Caco-2 (cell line): ENCODE data around the gene BRSK2. TPM values are rescaled to one million over a fixed set of nuclear protein-coding genes. Genes with fewer than 3 reads are reported as not detected.

Source experiments
- BruUV-seq: library from RNA; stranded (reverse); fragments of 400-500 nt; replicated peaks from 2 replicates; lab custom pipeline; 2021; lab: Mats Ljungman, UMichigan
- CTCF ChIA-PET: fragments of 300-600 bp; sonication (Branson Sonifier 250); formaldehyde crosslinking; loops from one replicate; lab custom pipeline; 2022; ENCODE audit warnings: antibody characterized with exemption; lab: Charles Lee
- POLR2A ChIA-PET: fragments of 300-600 bp; sonication (Branson Sonifier 250); formaldehyde crosslinking; loops from one replicate; lab custom pipeline; 2022; ENCODE audit warnings: antibody characterized with exemption; lab: Charles Lee
- DNase-seq, 2 experiments: peaks; one replicate each; pipeline versions ENCODE4 v3.0.0 to v3.0.0-alpha.2; 2020 to 2022
- H3K27me3 ChIP-seq: replicated peaks from 2 replicates; pipeline ENCODE4 v1.6.0; 2011; ENCODE audit warnings: low read length; ENCODE audit not compliant: control insufficient read depth, insufficient read depth
- H3K36me3 ChIP-seq: 2 replicates; pipeline ENCODE4 v1.5.1; 2011; ENCODE audit warnings: low read length; ENCODE audit not compliant: control insufficient read depth, insufficient read depth
- H3K4me1 ChIP-seq: fragments of 250-450 bp; sonication (Bioruptor Pico); 2 replicates; pipeline ENCODE4 v1.5.1; 2020; ENCODE audit warnings: mild to moderate bottlenecking
- H3K4me3 ChIP-seq: 2 replicates; pipeline ENCODE4 v1.5.1; 2011; ENCODE audit warnings: low read depth, mild to moderate bottlenecking, control low read depth, low read length
- H3K9me3 ChIP-seq: fragments of 250-450 bp; sonication (Bioruptor Pico); 2 replicates; pipeline ENCODE4 v1.5.1; 2020; ENCODE audit warnings: mild to moderate bottlenecking, moderate library complexity
- H3K27ac Mint-ChIP-seq: one replicate; pipeline ENCODE4 v1.8.0; 2022; ENCODE audit warnings: mixed read lengths; ENCODE audit not compliant: unreplicated experiment
- H3K27me3 Mint-ChIP-seq: one replicate; pipeline ENCODE4 v1.8.0; 2022; ENCODE audit warnings: mixed read lengths; ENCODE audit not compliant: insufficient read depth, unreplicated experiment
- H3K36me3 Mint-ChIP-seq: one replicate; pipeline ENCODE4 v1.8.0; 2022; ENCODE audit warnings: mild to moderate bottlenecking, mixed read lengths; ENCODE audit not compliant: insufficient read depth, unreplicated experiment
- H3K4me1 Mint-ChIP-seq: one replicate; pipeline ENCODE4 v1.8.0; 2022; ENCODE audit warnings: low read depth, mixed read lengths; ENCODE audit not compliant: unreplicated experiment
- H3K4me3 Mint-ChIP-seq: one replicate; pipeline ENCODE4 v1.8.0; 2022; ENCODE audit warnings: mild to moderate bottlenecking, moderate library complexity, mixed read lengths; ENCODE audit not compliant: unreplicated experiment
- H3K9me3 Mint-ChIP-seq: one replicate; pipeline ENCODE4 v1.8.0; 2022; ENCODE audit warnings: mixed read lengths; ENCODE audit not compliant: unreplicated experiment
- intact Hi-C: fragments of 100-400 bp; cut with micrococcal nuclease; formaldehyde crosslinking; loops from one replicate; pipeline ENCODE4 v1.10.0; 2022; ENCODE audit not compliant: unreplicated experiment
- total RNA-seq: library from RNA; stranded (reverse); gene quantifications from 2 replicates; pipeline ENCODE4 v1.2.3, GENCODE V29; 2022
- TF ChIP-seq, protein P1 (sequence below), 2 experiments: fragments of 200-600 bp in 1 of 2; IDR thresholded peaks; 1 replicate in 1 of 2; 2 replicates in 1 of 2; pipeline versions ENCODE4 v1.5.1 to v1.8.0; 2011 to 2022; ENCODE audit warnings: antibody characterized with exemption in 1 of 2, control low read depth in 1 of 2, inconsistent platforms in 1 of 2, low read depth in 1 of 2, low read length in 1 of 2, mild to moderate bottlenecking in 1 of 2, moderate library complexity in 1 of 2; ENCODE audit not compliant: insufficient read depth in 1 of 2, severe bottlenecking in 1 of 2, unreplicated experiment in 1 of 2

BRSK2 gene
- total RNA-seq, 1 experiment from 2014 or later: 32.8 TPM

DNA sequence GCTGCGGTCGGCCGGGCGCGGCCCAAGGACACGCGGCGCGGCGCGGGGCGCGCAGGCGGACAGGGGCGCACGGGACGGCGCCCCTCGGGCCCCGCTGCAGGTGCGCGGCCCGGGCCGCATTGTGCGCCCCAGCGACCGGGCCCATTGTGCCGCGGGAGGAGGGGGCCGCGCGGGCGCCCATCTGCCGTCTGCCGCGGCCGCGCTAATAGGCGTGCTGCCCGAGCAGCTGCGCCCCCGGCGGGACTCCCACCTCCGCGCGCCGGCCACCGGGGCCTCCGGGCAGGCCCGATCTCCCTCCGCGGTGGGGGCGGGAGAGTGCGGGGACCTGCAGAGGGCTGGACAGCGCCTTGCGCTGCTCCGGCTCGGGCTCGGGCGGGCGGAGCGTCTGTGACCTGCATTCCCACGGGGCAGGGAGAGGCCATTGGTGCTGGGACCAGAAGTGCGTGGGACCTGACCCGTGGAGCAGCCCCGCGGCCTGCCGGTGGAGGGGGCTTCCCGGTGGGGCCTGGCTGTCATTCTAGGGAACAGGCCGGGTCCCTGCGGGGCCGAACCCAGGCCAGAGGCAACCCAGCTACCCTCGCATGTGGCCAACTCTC, 933 bp downstream of the BRSK2 start:
- Mint-ChIP-seq H3K4me3 (peak overlapping the region; percentile 69), H3K36me3 (peaks cover 5% of the 10 kb centered on the region), H3K4me1 (peaks cover 9% of the 10 kb centered on the region), H3K9me3 (no peaks in the 10 kb centered on the region), H3K27ac (no peak overlapping the region), H3K27me3 (no peaks in the 10 kb centered on the region)
- BruUV-seq: no TSS peak
- Histone ChIP-seq H3K9me3 (no peaks in the 10 kb centered on the region), H3K36me3 (no peaks in the 10 kb centered on the region), H3K4me3 (peak overlapping the region; percentile 66), H3K4me1 (peaks cover 7% of the 10 kb centered on the region), H3K27me3 (no peaks in the 10 kb centered on the region)
- CTCF ChIA-PET: interaction anchor here (0.5 kb wide), 1 partner anchor 29 kb away, joined by 5 read pairs; no protein-coding TSS in a partner anchor
- peak; percentile 62 to 77 for DNase-seq
- intact Hi-C loops: no loop called here
- POLR2A ChIA-PET: no interaction called here
- TF ChIP-seq, protein P1, sequence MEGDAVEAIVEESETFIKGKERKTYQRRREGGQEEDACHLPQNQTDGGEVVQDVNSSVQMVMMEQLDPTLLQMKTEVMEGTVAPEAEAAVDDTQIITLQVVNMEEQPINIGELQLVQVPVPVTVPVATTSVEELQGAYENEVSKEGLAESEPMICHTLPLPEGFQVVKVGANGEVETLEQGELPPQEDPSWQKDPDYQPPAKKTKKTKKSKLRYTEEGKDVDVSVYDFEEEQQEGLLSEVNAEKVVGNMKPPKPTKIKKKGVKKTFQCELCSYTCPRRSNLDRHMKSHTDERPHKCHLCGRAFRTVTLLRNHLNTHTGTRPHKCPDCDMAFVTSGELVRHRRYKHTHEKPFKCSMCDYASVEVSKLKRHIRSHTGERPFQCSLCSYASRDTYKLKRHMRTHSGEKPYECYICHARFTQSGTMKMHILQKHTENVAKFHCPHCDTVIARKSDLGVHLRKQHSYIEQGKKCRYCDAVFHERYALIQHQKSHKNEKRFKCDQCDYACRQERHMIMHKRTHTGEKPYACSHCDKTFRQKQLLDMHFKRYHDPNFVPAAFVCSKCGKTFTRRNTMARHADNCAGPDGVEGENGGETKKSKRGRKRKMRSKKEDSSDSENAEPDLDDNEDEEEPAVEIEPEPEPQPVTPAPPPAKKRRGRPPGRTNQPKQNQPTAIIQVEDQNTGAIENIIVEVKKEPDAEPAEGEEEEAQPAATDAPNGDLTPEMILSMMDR (IDR thresholded peaks at IDR 0.05; ENCODE audit: insufficient read depth in 1 of 2, low read depth in 1 of 2, low read length in 1 of 2, severe bottlenecking in 1 of 2, unreplicated experiment in 1 of 2): no peak

DNA sequence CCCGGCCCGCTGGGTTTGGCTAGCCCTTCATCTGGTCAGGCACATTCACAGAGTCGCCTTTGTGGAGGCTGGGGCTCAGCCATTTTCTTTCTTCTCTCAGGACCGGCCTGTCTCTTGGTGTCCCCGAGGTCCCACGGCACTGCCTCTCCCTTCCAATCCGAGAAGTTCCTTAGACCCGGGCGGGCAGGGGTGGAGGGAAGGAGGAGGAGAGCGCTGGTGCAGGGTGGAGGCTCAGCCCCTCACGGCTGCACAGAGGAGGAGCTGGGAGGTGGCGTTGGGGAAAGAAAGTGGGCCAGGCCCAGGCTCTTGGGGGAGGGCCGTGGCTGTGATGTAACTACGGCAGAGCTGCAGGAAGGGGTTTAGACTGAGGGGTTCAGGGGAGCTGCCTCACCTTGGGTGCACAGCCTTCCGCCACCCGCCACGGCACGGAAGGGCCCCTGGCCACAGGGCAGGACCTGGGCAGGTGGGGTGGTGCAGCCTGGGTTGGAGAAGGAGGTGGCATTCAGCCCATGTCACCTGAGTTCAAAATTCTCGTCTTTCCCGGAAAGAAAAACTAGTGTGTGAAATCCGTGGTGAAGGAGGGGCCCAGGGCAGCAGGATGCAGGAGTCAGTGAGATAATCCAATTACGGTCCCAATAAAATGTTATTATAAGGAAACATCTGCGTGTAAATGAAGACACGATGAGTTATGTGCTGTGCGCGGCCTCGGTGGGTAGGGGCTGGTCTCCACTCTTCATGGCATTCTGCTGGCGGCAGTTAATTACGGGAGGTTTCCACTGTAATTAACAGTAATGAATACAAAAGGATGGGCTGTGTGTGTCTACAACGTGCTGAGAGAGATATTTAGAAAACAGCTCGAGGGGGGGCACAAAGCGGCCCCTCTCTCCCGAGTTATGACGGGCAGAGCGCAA, 1.7 kb downstream of the BRSK2 start:
- TF ChIP-seq, protein P1 (IDR thresholded peaks at IDR 0.05; ENCODE audit: insufficient read depth in 1 of 2, low read depth in 1 of 2, low read length in 1 of 2, severe bottlenecking in 1 of 2, unreplicated experiment in 1 of 2): no peak
- ChIA-PET CTCF (interaction anchor here (0.5 to 0.7 kb wide), 2 partner anchors 28 to 81 kb away, joined by 3 to 5 read pairs; no protein-coding TSS in a partner anchor), POLR2A (no interaction called here)
- Histone ChIP-seq H3K9me3 (no peaks in the 10 kb centered on the region), H3K4me3 (peak overlapping the region; percentile 66), H3K36me3 (no peaks in the 10 kb centered on the region), H3K27me3 (no peaks in the 10 kb centered on the region), H3K4me1 (peaks cover 7% of the 10 kb centered on the region)
- H3K4me1 Mint-ChIP-seq: peaks cover 9% of the 10 kb centered on the region
- H3K27me3 Mint-ChIP-seq: no peaks in the 10 kb centered on the region
- no peaks in the 10 kb centered on the region for H3K9me3 Mint-ChIP-seq
- DNase-seq: no peak
- peaks cover 5% of the 10 kb centered on the region for H3K36me3 Mint-ChIP-seq
- peak overlapping the region; percentile 69 for H3K4me3 Mint-ChIP-seq
- H3K27ac Mint-ChIP-seq: no peak overlapping the region
- intact Hi-C loops: no loop called here
- BruUV-seq: TSS peak; percentile 33

DNA sequence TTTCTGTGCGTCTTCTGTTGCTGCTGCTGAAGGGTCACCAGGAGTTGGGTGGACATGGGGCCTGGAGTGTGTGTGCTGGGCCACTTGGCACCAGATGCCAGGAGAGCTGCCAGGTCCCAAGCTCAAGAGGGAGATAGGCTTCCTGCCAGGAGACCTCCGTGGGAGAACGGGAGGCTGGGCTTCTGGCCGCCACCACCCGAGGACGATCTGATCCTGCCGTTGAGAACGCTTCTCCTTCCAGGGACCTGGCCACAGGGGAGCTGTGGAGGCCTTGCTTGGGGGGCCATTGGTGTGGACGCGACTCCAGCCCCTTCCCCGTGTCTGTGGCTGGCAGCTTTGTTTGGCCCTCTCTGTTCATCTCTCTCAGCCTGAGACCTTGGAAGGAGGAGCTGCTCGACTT, 2.4 kb downstream of the BRSK2 start:
- peaks cover 7% of the 10 kb centered on the region for H3K4me1 ChIP-seq
- ChIA-PET CTCF (no interaction called here), POLR2A (no interaction called here)
- no peaks in the 10 kb centered on the region for H3K9me3 Mint-ChIP-seq
- H3K36me3 Mint-ChIP-seq: peaks cover 5% of the 10 kb centered on the region
- H3K4me3 Mint-ChIP-seq: no peak overlapping the region
- H3K9me3 ChIP-seq: no peaks in the 10 kb centered on the region
- H3K27me3 ChIP-seq: no peaks in the 10 kb centered on the region
- H3K36me3 ChIP-seq: no peaks in the 10 kb centered on the region
- intact Hi-C loops: no loop called here
- no TSS peak for BruUV-seq
- no peak for DNase-seq
- H3K27ac Mint-ChIP-seq: no peak overlapping the region
- TF ChIP-seq, protein P1 (IDR thresholded peaks at IDR 0.05; ENCODE audit: insufficient read depth in 1 of 2, low read depth in 1 of 2, low read length in 1 of 2, severe bottlenecking in 1 of 2, unreplicated experiment in 1 of 2): no peak
- H3K4me3 ChIP-seq: no peak overlapping the region
- peaks cover 9% of the 10 kb centered on the region for H3K4me1 Mint-ChIP-seq
- no peaks in the 10 kb centered on the region for H3K27me3 Mint-ChIP-seq
